ENCODE results near the gene LYL1.

LYL1 gene

DNA sequence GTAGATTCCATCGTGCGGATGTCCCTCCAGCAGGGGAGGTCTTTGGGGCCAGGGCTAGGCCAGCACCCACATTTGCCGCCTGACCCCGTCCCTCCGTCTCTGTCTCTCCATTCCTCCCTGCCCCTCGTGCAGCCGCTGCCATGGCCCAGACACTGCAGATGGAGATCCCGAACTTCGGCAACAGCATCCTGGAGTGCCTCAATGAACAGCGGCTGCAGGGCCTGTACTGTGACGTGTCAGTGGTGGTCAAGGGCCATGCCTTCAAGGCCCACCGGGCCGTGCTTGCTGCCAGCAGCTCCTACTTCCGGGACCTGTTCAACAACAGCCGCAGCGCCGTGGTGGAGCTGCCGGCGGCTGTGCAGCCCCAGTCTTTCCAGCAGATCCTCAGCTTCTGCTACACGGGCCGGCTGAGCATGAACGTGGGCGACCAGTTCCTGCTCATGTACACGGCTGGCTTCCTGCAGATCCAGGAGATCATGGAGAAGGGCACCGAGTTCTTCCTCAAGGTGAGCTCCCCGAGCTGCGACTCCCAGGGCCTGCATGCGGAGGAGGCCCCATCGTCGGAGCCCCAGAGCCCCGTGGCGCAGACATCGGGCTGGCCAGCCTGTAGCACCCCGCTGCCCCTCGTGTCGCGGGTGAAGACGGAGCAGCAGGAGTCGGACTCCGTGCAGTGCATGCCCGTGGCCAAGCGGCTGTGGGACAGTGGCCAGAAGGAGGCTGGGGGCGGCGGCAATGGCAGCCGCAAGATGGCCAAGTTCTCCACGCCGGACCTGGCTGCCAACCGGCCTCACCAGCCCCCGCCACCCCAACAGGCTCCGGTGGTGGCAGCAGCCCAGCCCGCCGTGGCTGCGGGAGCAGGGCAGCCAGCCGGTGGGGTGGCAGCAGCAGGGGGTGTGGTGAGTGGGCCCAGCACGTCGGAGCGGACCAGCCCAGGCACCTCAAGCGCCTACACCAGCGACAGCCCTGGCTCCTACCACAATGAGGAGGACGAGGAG, 32.7 kb upstream of the LYL1 start:
- DNase-seq (ENCODE audit: low spot score): no peak
- TF ChIP-seq, protein P1, sequence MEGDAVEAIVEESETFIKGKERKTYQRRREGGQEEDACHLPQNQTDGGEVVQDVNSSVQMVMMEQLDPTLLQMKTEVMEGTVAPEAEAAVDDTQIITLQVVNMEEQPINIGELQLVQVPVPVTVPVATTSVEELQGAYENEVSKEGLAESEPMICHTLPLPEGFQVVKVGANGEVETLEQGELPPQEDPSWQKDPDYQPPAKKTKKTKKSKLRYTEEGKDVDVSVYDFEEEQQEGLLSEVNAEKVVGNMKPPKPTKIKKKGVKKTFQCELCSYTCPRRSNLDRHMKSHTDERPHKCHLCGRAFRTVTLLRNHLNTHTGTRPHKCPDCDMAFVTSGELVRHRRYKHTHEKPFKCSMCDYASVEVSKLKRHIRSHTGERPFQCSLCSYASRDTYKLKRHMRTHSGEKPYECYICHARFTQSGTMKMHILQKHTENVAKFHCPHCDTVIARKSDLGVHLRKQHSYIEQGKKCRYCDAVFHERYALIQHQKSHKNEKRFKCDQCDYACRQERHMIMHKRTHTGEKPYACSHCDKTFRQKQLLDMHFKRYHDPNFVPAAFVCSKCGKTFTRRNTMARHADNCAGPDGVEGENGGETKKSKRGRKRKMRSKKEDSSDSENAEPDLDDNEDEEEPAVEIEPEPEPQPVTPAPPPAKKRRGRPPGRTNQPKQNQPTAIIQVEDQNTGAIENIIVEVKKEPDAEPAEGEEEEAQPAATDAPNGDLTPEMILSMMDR (IDR thresholded peaks at IDR 0.05; ENCODE audit: extremely low read depth, insufficient read depth, missing control alignments): no peak
- in situ Hi-C loops (cut with MboI; ENCODE audit: low pct_unique_long_range_greater_than_20kb, low sequenced_read_pairs, unreplicated experiment): no loop called here

DNA sequence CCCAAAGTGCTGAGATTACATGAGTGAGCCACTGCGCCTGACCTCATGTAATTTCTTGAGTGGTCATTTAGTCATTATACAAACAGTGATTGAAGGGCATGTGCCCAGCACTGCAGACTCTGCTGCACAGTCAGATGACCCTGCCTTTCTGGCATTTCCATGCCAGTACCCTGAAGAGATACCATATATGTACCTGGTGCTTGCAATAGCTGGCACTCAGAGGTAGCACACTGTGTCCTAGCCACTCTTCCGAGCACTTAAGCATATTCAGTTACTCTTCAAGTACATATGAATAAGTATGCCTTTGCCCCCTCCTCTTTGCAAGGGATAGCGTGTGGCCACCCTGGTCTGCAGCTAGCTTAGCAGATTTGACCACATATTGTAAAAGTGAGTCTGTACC, 32.0 kb upstream of the LYL1 start:
- TF ChIP-seq, protein P1 (IDR thresholded peaks at IDR 0.05; ENCODE audit: extremely low read depth, insufficient read depth, missing control alignments): no peak
- DNase-seq (ENCODE audit: low spot score): no peak
- in situ Hi-C loops (cut with MboI; ENCODE audit: low pct_unique_long_range_greater_than_20kb, low sequenced_read_pairs, unreplicated experiment): no loop called here

DNA sequence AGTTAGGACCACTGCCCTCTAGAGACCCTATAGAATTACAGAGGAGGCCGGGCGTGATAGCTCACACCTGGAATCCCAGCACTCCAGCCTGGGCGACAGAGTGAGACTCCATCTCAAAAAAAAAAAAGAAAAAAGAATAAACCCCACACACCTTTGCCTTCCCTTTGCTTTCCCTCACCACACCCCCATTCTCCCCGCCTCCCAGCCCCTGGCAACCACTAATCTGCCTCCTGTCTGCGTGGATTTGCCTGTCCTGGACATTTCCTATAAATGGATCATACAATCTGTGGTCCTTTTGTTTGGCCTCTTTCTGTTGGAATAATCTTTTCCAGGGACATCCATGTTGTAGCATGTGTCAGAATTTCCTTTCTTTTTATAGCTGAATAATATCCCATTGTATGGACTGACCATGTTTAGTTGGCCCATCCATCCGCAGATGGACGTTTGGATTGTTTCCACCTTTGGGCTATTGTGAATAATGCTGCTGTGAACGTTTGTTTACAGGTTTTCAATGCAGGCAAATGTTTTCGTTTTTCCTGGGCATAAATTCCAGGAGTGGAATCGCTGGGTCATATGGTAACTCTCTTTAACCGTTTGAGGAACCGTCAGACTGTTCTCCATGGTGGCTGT, 30.7 kb upstream of the LYL1 start:
- TF ChIP-seq, protein P1 (IDR thresholded peaks at IDR 0.05; ENCODE audit: extremely low read depth, insufficient read depth, missing control alignments): no peak
- DNase-seq (ENCODE audit: low spot score): no peak
- in situ Hi-C loops (cut with MboI; ENCODE audit: low pct_unique_long_range_greater_than_20kb, low sequenced_read_pairs, unreplicated experiment): no loop called here

DNA sequence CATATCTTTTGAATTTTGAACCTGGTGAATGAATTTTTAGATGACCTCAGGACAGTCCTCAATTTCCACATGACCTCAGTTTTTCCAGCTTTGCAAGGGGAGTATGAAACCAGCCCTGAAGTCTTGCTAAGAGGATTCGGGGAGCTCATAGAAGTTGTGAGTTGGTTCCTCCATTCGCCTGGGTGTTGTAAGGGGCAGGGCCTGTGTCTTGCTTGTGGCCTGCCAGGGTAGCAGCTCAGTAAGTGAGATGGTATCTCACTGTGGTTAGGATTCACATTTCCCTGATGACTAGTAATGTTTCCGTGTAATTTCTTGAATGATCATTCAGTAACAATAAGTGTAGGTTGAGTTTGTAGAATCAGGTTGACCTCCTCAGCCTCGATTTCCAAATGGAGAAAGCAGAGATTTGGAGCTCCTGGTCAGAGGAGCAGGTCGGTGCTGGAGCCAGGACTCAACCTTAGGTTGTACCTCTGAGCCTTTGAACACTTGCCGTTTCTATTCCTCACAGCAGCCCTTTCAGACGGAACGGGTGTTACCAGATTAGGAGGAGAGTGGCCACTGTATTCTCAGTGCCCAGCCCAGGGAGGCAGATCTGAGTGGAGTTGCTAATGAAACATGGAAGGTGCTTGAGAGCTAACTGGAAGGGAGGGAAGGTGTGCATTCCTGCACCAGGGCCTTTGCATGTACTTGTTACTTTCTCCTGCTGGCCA, 30.0 kb upstream of the LYL1 start:
- in situ Hi-C loops (cut with MboI; ENCODE audit: low pct_unique_long_range_greater_than_20kb, low sequenced_read_pairs, unreplicated experiment): no loop called here
- TF ChIP-seq, protein P1 (IDR thresholded peaks at IDR 0.05; ENCODE audit: extremely low read depth, insufficient read depth, missing control alignments): no peak
- no peak for DNase-seq (ENCODE audit: low spot score)

DNA sequence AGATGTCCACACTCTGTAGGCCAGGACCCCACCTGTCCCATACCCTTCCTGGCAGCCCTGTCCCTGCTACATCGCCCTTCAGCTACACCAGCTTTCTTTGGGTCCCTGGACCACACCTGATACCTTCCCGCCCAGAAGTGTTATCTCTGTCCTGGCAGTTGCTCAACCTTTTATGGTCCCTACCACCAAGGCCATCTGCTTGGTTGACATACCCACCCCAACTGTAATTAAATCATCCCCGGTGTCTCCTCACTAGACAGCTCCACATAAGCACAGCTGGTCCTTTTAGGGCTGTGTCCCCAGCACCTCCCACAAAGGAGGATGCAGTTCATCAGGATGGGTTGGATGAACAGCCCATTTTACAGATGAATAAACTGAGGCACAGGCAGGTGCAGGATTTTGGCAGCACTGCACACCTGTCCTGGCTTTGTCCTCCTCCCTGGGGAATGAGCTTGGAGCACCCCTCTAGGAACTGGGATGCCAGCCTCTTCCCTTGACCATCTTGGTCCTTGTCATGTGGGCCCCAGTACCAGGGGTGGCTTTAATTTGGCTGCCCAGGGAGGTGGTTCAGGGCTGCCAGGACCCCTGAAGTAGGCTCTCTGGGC, 28.3 kb upstream of the LYL1 start:
- TF ChIP-seq, protein P1 (IDR thresholded peaks at IDR 0.05; ENCODE audit: extremely low read depth, insufficient read depth, missing control alignments): no peak
- DNase-seq (ENCODE audit: low spot score): no peak
- in situ Hi-C loops (cut with MboI; ENCODE audit: low pct_unique_long_range_greater_than_20kb, low sequenced_read_pairs, unreplicated experiment): no loop called here

DNA sequence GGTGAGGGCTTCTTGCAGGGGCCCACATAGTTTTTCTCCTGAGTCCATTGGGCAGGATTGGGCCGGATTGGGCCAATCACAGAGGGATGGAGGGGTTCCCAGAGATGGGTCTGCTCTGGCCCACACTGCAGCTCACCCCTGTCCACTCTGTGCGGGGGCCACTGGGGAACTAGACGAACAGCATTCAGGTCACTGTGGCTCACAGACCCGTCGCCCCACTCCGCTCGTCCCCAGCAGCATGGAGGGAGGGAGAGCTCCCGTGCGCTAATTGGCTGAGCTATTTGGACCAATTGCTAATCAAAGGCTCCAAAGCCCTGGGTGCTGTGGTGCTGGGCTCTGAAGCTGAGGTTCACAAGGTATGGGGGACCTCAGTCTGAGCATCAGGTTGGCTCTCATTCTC, 26.7 kb upstream of the LYL1 start:
- in situ Hi-C loops (cut with MboI; ENCODE audit: low pct_unique_long_range_greater_than_20kb, low sequenced_read_pairs, unreplicated experiment): no loop called here
- no peak for DNase-seq (ENCODE audit: low spot score)
- TF ChIP-seq, protein P1 (IDR thresholded peaks at IDR 0.05; ENCODE audit: extremely low read depth, insufficient read depth, missing control alignments): no peak

Measured in GM13977 (cell line).